GM23338 (cell line): ENCODE results near the gene ATP9A. TPM values are rescaled to one million over a fixed set of nuclear protein-coding genes. Genes with fewer than 3 reads are reported as not detected.

ENCODE experiments used
- ATAC-seq: fragments of 200-7000 bp; cut with Tn5 transposase; 3 replicates; pipeline ENCODE4 v1.9.1; 2020
- DNase-seq: peaks from one replicate; pipeline ENCODE4 v3.0.0-alpha.2; 2015; ENCODE audit warnings: low spot score
- H2AFZ ChIP-seq: fragments of 200-600 bp; sonication (generic); 2 replicates; pipeline ENCODE4 v1.8.0; 2016; ENCODE audit warnings: antibody characterized with exemption, mild to moderate bottlenecking, moderate library complexity
- H3F3A ChIP-seq: fragments of 200-600 bp; sonication (generic); replicated peaks from 2 replicates; pipeline ENCODE4 v1.8.0; 2017; ENCODE audit warnings: antibody characterized with exemption, mixed run types, low read depth
- H3K27ac ChIP-seq: fragments of 200-600 bp; sonication (generic); 2 replicates; pipeline ENCODE4 v1.6.1; 2016; ENCODE audit warnings: low read depth
- H3K27me3 ChIP-seq: fragments of 200-600 bp; sonication (generic); 2 replicates; pipeline ENCODE4 v1.8.0; 2016; ENCODE audit warnings: mild to moderate bottlenecking, mixed run types, moderate library complexity; ENCODE audit not compliant: insufficient read depth
- H3K36me3 ChIP-seq: fragments of 200-600 bp; sonication (generic); 2 replicates; pipeline ENCODE4 v1.8.0; 2016; ENCODE audit warnings: mild to moderate bottlenecking; ENCODE audit not compliant: insufficient read depth
- H3K4me1 ChIP-seq: fragments of 200-600 bp; sonication (generic); 2 replicates; pipeline ENCODE4 v1.8.0; 2016; ENCODE audit warnings: mild to moderate bottlenecking, moderate library complexity; ENCODE audit not compliant: insufficient read depth
- H3K4me2 ChIP-seq: fragments of 200-600 bp; sonication (generic); 2 replicates; pipeline ENCODE4 v1.7.1; 2017; ENCODE audit warnings: mixed run types
- H3K4me3 ChIP-seq: fragments of 200-600 bp; sonication (generic); 2 replicates; pipeline ENCODE4 v1.6.1; 2016; ENCODE audit warnings: mixed run types
- H3K79me2 ChIP-seq: fragments of 200-600 bp; sonication (generic); replicated peaks from 2 replicates; pipeline ENCODE4 v1.8.0; 2017; ENCODE audit warnings: mild to moderate bottlenecking; ENCODE audit not compliant: insufficient read depth
- H3K9me2 ChIP-seq: fragments of 200-600 bp; sonication (generic); 2 replicates; pipeline ENCODE4 v1.8.0; 2017; ENCODE audit not compliant: insufficient read depth
- H4K20me1 ChIP-seq: fragments of 200-600 bp; sonication (generic); replicated peaks from 2 replicates; pipeline ENCODE4 v1.8.0; 2017; ENCODE audit warnings: mild to moderate bottlenecking; ENCODE audit not compliant: insufficient read depth
- H3K27ac Mint-ChIP-seq: 2 replicates; pipeline ENCODE4 v1.8.0; 2020; ENCODE audit warnings: inconsistent platforms, mild to moderate bottlenecking, moderate library complexity, mixed read lengths
- H3K27me3 Mint-ChIP-seq: 3 replicates; pipeline ENCODE4 v1.8.0; 2022; ENCODE audit warnings: low read depth, mild to moderate bottlenecking, moderate library complexity, mixed read lengths, inconsistent platforms; ENCODE audit not compliant: insufficient read depth, poor library complexity
- H3K36me3 Mint-ChIP-seq: 3 replicates; pipeline ENCODE4 v1.8.0; 2021; ENCODE audit warnings: low read depth, mild to moderate bottlenecking, inconsistent platforms, moderate library complexity, mixed read lengths
- H3K4me1 Mint-ChIP-seq: 3 replicates; pipeline ENCODE4 v1.8.0; 2020; ENCODE audit warnings: mild to moderate bottlenecking, inconsistent platforms, mixed read lengths
- H3K4me3 Mint-ChIP-seq: 3 replicates; pipeline ENCODE4 v1.8.0; 2021; ENCODE audit warnings: moderate library complexity, mild to moderate bottlenecking, inconsistent platforms, mixed read lengths
- H3K9me3 Mint-ChIP-seq: 3 replicates; pipeline ENCODE4 v1.8.0; 2020; ENCODE audit warnings: moderate library complexity, mild to moderate bottlenecking, inconsistent platforms, mixed read lengths
- CTCF ChIP-seq, 2 experiments: fragments of 200-600 bp in 1 of 2; sonication (generic) in 1 of 2; conservative IDR thresholded peaks; 2 replicates each; pipeline versions ENCODE4 v1.5.1 to v1.6.1; 2016 to 2017; ENCODE audit warnings: antibody characterized with exemption in 2 of 2, low read depth in 2 of 2, mild to moderate bottlenecking in 2 of 2, moderate library complexity in 1 of 2
- ETS1 ChIP-seq: IDR thresholded peaks from 2 replicates; pipeline ENCODE4 v1.6.1; 2016; ENCODE audit warnings: antibody characterized with exemption
- EZH2 ChIP-seq: fragments of 200-600 bp; sonication (generic); IDR thresholded peaks from one replicate; pipeline ENCODE4 v1.8.0; 2017; ENCODE audit warnings: antibody characterized with exemption, mild to moderate bottlenecking, low read depth; ENCODE audit not compliant: unreplicated experiment
- EZH2phosphoT487 ChIP-seq: fragments of 200-600 bp; sonication (generic); IDR thresholded peaks from one replicate; pipeline ENCODE4 v1.8.1; 2018; ENCODE audit warnings: antibody characterized with exemption; ENCODE audit not compliant: unreplicated experiment
- NANOG ChIP-seq: IDR thresholded peaks from 2 replicates; pipeline ENCODE4 v1.6.1; 2016; ENCODE audit warnings: antibody characterized with exemption, borderline replicate concordance
- POLR2AphosphoS5 ChIP-seq: IDR thresholded peaks from 2 replicates; pipeline ENCODE4 v1.6.1; 2016; ENCODE audit warnings: antibody characterized with exemption, low read depth
- REST ChIP-seq: IDR thresholded peaks from one replicate; pipeline ENCODE4 v1.6.1; 2018; ENCODE audit warnings: antibody characterized with exemption; ENCODE audit not compliant: unreplicated experiment
- ZNF114 ChIP-seq: fragments of 250-450 bp; sonication (Bioruptor Pico); IDR thresholded peaks from 2 replicates; pipeline ENCODE4 v1.5.0; 2020; ENCODE audit warnings: mild to moderate bottlenecking, moderate library complexity
- ZNF331 ChIP-seq: fragments of 250-450 bp; sonication (Bioruptor Pico); IDR thresholded peaks from 2 replicates; pipeline ENCODE4 v1.5.0; 2020; ENCODE audit warnings: low read depth, mild to moderate bottlenecking, moderate library complexity
- polyA plus RNA-seq: library from polyadenylated mRNA; unstranded; fragments of >200 nt; fragmentation: Nextera tagmentation; extraction: Ambion mirVana; gene quantifications from 2 replicates; pipeline ENCODE4 v1.2.1, GENCODE V29; 2016
- total RNA-seq: library from RNA; depleted of rRNA; stranded (reverse); fragments of >200 nt; shearing (Covaris generic); gene quantifications from 2 replicates; pipeline ENCODE4 v1.2.3, GENCODE V29; 2014

ATP9A gene
- total and polyA plus RNA-seq, 2 experiments from 2014 or later: 0.94 to 5.9 TPM

GRCh38 chr20:51729771-51730170 lies 38.4 kb downstream of the ATP9A start:
- no peaks in the 10 kb centered on the region for H3K27me3 ChIP-seq
- no peaks in the 10 kb centered on the region for H3K36me3 Mint-ChIP-seq

GRCh38 chr20:51728737-51729136 lies 39.5 kb downstream of the ATP9A start:
- H3K4me1 ChIP-seq: no peaks in the 10 kb centered on the region
- Mint-ChIP-seq H3K4me3 (no peak overlapping the region), H3K36me3 (no peaks in the 10 kb centered on the region), H3K27ac (no peak overlapping the region), H3K4me1 (peaks cover 3% of the 10 kb centered on the region; the same call in 2 of the 3 replicates), H3K27me3 (no peaks in the 10 kb centered on the region), H3K9me3 (no peaks in the 10 kb centered on the region)
- H3K4me3 ChIP-seq: no peak overlapping the region
- no peaks in the 10 kb centered on the region for H4K20me1 ChIP-seq
- H3K27ac ChIP-seq: no peak overlapping the region
- no peak for DNase-seq
- no peaks in the 10 kb centered on the region; the same call in 1 of the 2 replicates for H3K79me2 ChIP-seq
- no peak for ATAC-seq
- H3K36me3 ChIP-seq: no peaks in the 10 kb centered on the region
- no peak overlapping the region for H2AFZ ChIP-seq
- no peaks in the 10 kb centered on the region for H3K9me2 ChIP-seq
- H3F3A ChIP-seq: no peaks in the 10 kb centered on the region
- H3K4me2 ChIP-seq: no peak overlapping the region
- no peaks in the 10 kb centered on the region for H3K27me3 ChIP-seq
- no peak for TF ChIP-seq EZH2phosphoT487
- TF ChIP-seq REST: no peak
- TF ChIP-seq EZH2: no peak

More at GRCh38 chr20:51729771-51730170, 38.4 kb downstream of the ATP9A start:
- Histone ChIP-seq H2AFZ (no peak overlapping the region), H3K9me2 (no peaks in the 10 kb centered on the region), H4K20me1 (no peaks in the 10 kb centered on the region), H3F3A (no peaks in the 10 kb centered on the region), H3K4me3 (no peak overlapping the region), H3K36me3 (no peaks in the 10 kb centered on the region), H3K4me1 (no peaks in the 10 kb centered on the region), H3K27ac (no peak overlapping the region), H3K79me2 (no peaks in the 10 kb centered on the region), H3K4me2 (no peak overlapping the region)
- no peaks in the 10 kb centered on the region for H3K9me3 Mint-ChIP-seq
- H3K27ac Mint-ChIP-seq: no peak overlapping the region
- H3K4me3 Mint-ChIP-seq: no peak overlapping the region
- no peak for DNase-seq
- TF ChIP-seq NANOG (no peak), ZNF331 (CRISPR knock-in tag) (no peak), CTCF (conservative IDR thresholded peaks at IDR 0.05; ENCODE audit: low read depth in 2 of 2) (no peak), ZNF114 (CRISPR knock-in tag) (no peak), POLR2AphosphoS5 (no peak), EZH2 (no peak), ETS1 (no peak)
- H3K4me1 Mint-ChIP-seq: peaks cover 3% of the 10 kb centered on the region; the same call in 2 of the 3 replicates
- ATAC-seq: no peak
- no peaks in the 10 kb centered on the region for H3K27me3 Mint-ChIP-seq
